ENCODE results near the gene CBX4.
"Not testable (repeated sequence)": the region's sequence is repeated elsewhere in the genome, so short reads cannot be mapped to it uniquely, and the experiment has no call there.

The CBX4 gene

DNA sequence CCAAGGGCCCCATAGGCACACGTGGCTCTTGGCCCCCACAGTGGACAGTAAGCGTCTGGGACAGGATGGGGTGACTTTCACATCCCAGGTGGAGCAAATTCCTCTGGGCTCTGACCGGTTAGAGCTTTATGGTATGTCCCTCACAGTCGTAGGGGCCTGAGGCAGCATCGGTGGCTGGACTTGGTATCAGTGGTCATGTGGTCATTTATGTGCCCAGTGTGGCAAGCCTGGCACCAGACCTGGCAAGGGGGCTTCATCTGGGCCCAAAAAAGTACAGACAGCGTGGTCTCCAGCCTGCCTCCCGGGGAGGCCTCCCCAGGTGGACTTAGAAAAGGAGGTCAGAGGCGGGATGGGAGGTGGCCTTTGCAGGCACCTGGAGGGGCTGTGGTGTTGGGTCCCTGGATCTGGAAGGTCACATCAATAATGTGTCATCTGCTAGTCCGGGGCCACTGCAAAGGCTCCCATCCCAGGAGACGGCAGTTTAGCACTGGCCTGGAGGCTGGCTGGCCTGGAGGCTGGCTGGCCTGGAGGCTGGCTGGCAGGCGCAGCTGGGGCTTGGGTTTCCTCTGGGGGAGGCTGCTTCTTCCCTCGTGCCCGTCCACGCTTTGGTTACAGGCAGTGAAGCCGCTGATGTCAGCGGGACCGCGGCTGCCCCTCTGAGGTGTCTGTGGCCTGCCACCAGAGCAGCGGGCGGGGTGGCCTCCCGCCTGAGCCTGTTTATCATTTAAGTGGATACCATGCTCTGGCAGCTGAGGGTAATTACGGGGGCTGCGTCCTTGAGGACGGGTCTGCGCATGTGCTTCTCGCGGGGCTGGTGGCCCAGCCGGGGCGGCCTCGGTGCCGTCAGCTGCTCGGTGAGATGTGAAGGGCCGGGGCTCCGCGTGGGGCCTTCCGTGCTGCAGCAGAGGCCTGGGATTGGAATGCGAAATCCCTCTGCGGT lies 20.7 kb upstream of the CBX4 start:
- Histone ChIP-seq H3K4me1 (ENCODE audit: insufficient read depth, insufficient read length) (peaks cover 36% of the 10 kb centered on the region), H3K36me3 (ENCODE audit: insufficient read depth, insufficient read length, low read length) (no peaks in the 10 kb centered on the region), H3K27me3 (ENCODE audit: insufficient read depth, insufficient read length) (no peaks in the 10 kb centered on the region), H3K9ac (ENCODE audit: insufficient read length, low read depth) (no peak overlapping the region), H3K4me3 (ENCODE audit: insufficient read length, low read depth) (no peak overlapping the region), H3K9me3 (ENCODE audit: insufficient read depth, low read length) (no peaks in the 10 kb centered on the region)
- no peak for DNase-seq (ENCODE audit: low read depth, low spot score)
- TF ChIP-seq YY1 (IDR thresholded peaks at IDR 0.05; ENCODE audit: insufficient read depth, insufficient read length) (no peak), ZNF274 (IDR thresholded peaks at IDR 0.05; ENCODE audit: low read depth, low read length) (no peak), SUZ12 (IDR thresholded peaks at IDR 0.05; ENCODE audit: extremely low read depth, insufficient read depth, insufficient read length) (no peak)

DNA sequence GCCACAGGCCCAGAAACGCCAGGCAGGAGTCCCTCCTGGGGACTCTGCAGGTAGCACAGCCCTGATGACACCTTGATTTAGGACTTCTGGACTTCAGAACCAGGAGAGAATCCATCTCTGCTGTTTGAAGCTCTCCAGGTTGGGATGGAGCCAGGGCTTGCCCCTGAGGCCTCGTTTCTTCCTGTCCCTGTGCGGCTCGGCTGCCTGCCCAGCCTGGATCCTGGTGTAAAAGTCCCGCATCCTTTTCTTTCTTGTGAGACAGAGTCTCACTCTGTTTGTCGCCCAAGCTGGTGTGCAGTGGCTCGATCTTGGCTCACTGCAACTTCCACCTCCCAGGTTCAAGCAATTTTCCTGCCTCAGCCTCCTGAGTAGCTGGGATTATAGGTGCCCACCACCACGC lies 17.9 kb upstream of the CBX4 start:
- Histone ChIP-seq H3K9ac (ENCODE audit: insufficient read length, low read depth) (no peak overlapping the region), H3K4me3 (ENCODE audit: insufficient read length, low read depth) (no peak overlapping the region), H3K27me3 (ENCODE audit: insufficient read depth, insufficient read length) (peaks cover 4% of the 10 kb centered on the region), H3K36me3 (ENCODE audit: insufficient read depth, insufficient read length, low read length) (no peaks in the 10 kb centered on the region), H3K9me3 (ENCODE audit: insufficient read depth, low read length) (no peaks in the 10 kb centered on the region), H3K4me1 (ENCODE audit: insufficient read depth, insufficient read length) (peaks cover 28% of the 10 kb centered on the region)
- DNase-seq (ENCODE audit: low read depth, low spot score): no peak
- TF ChIP-seq SUZ12 (IDR thresholded peaks at IDR 0.05; ENCODE audit: extremely low read depth, insufficient read depth, insufficient read length) (no peak), YY1 (IDR thresholded peaks at IDR 0.05; ENCODE audit: insufficient read depth, insufficient read length) (no peak), ZNF274 (IDR thresholded peaks at IDR 0.05; ENCODE audit: low read depth, low read length) (no peak)

DNA sequence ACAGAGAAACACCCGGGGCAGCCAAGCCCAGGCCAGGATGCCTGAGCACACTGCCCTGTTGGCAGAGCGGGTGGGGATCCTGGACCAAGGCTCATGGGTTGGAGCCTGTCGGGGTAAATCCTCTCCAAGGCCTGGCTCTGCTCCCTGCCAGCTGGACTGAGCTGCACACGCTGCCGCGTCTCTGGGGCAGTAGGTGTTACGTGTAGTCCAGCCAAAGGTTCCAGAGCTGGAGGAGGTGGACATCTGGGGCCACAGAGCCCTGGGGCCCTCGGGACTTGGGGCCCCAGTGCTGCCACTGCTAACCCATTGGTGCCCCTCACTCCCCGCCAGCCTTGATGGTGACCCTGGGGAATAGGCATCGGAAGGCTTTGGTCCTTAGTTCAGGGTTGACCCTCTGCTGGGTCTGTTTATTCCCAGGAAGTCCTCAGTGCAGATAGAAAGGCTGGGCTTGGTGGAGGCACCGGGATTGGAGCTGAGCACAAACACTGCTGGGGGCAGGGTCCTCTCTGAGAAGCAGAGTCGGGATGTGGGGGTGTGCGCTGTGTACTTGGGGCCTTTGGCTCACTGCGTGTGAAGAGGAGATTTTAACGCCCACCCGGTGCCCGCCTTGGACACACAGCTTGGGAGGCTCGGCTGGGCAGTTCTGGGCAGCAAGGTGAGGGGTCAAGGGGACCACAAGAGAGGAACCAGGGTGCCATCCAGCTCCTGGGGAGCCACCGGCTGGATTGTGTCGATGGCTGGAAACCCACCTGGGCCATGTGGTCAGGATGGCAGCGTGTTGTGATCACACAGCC lies 16.3 kb upstream of the CBX4 start:
- DNase-seq (ENCODE audit: low read depth, low spot score): no peak
- Histone ChIP-seq H3K27me3 (ENCODE audit: insufficient read depth, insufficient read length) (peaks cover 4% of the 10 kb centered on the region), H3K36me3 (ENCODE audit: insufficient read depth, insufficient read length, low read length) (no peaks in the 10 kb centered on the region), H3K4me3 (ENCODE audit: insufficient read length, low read depth) (no peak overlapping the region), H3K9ac (ENCODE audit: insufficient read length, low read depth) (no peak overlapping the region), H3K9me3 (ENCODE audit: insufficient read depth, low read length) (no peaks in the 10 kb centered on the region), H3K4me1 (ENCODE audit: insufficient read depth, insufficient read length) (peaks cover 20% of the 10 kb centered on the region)
- no peak for TF ChIP-seq SUZ12 (IDR thresholded peaks at IDR 0.05; ENCODE audit: extremely low read depth, insufficient read depth, insufficient read length)
- TF ChIP-seq ZNF274 (IDR thresholded peaks at IDR 0.05; ENCODE audit: low read depth, low read length): no peak
- no peak for TF ChIP-seq YY1 (IDR thresholded peaks at IDR 0.05; ENCODE audit: insufficient read depth, insufficient read length)

DNA sequence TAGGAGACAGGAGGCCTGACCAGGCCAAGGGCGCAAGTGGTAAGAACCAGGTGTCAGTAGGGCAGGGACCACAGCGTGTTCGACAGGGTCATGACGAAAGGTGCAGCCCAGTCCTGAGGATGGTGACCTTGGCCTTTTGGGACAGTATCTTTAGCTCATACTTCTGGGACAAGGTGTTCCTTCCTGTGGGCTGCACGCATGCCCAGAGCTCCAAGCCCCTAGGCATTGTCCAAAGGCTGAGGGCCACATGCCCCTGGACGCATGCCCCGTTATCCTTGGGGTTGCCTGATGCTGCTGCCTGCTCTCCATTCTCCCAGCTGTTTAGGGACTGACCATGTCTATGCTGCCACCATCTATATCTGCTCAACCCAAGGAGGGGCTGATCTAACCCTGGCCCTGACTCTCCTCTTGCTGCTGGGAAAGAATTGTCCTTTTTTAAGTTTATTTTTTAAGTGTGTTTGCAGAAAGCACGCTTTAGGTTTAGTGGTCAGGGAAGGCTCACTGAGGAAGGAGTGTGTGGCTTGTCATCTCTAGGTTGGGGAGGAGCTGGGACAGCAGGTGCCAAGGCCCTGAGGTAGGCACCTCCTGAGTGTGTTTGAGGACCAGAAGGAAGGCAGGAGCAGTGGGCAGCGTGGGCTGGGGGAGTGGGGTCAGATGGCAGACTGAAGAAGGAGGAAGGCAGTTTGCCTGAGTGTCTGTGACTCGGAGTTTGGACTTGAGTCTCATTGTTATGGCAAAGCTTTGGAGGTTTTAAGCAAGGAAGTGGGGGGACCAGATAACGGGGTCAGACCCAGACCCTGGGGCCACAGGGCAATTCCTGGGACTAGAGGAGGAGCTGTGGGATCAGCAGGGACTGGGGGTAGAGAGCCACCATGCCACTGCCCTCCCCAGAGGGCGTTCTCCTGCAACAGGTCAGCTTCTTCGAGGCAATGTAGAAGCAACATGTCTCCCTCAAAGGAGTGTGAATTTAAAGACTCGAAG lies 15.1 kb upstream of the CBX4 start:
- H3K4me3 ChIP-seq (ENCODE audit: insufficient read length, low read depth): no peak overlapping the region
- H3K9me3 ChIP-seq (ENCODE audit: insufficient read depth, low read length): no peaks in the 10 kb centered on the region
- TF ChIP-seq SUZ12 (IDR thresholded peaks at IDR 0.05; ENCODE audit: extremely low read depth, insufficient read depth, insufficient read length) (no peak), YY1 (IDR thresholded peaks at IDR 0.05; ENCODE audit: insufficient read depth, insufficient read length) (no peak), ZNF274 (IDR thresholded peaks at IDR 0.05; ENCODE audit: low read depth, low read length) (no peak)
- no peak for DNase-seq (ENCODE audit: low read depth, low spot score)
- H3K9ac ChIP-seq (ENCODE audit: insufficient read length, low read depth): no peak overlapping the region
- H3K36me3 ChIP-seq (ENCODE audit: insufficient read depth, insufficient read length, low read length): no peaks in the 10 kb centered on the region
- H3K4me1 ChIP-seq (ENCODE audit: insufficient read depth, insufficient read length): peaks cover 19% of the 10 kb centered on the region
- H3K27me3 ChIP-seq (ENCODE audit: insufficient read depth, insufficient read length): peaks cover 4% of the 10 kb centered on the region

- not testable (repeated sequence) for H3K9me3 ChIP-seq (ENCODE audit: insufficient read depth, low read length); DNase-seq (ENCODE audit: low read depth, low spot score); H3K36me3 ChIP-seq (ENCODE audit: insufficient read depth, insufficient read length, low read length); H3K9ac ChIP-seq (ENCODE audit: insufficient read length, low read depth); H3K4me3 ChIP-seq (ENCODE audit: insufficient read length, low read depth)
- peaks cover 19% of the 10 kb centered on the region for H3K4me1 ChIP-seq (ENCODE audit: insufficient read depth, insufficient read length)
- peaks cover 15% of the 10 kb centered on the region for H3K27me3 ChIP-seq (ENCODE audit: insufficient read depth, insufficient read length)
These were observed 13.9 kb upstream of the CBX4 start for GRCh38 chr17:79853168-79853567.

DNA sequence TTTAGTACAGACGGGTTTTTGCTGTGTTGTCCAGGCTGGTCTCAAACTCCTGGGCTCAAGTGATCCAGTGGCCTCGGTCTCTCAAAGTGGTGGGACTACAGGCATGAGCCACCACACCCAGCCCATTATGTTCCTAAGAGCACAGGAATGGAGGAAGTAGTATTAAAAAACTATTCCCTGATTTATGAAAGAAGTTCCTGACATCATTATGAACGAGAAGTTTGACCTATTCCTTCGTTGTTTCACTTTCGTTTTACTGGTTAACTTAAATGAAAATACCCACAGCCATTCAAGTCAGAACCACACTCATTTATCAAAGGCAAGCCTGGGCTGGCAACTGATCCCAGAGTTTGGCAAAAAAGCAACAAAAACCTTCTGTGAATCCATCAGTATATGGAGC lies 13.5 kb upstream of the CBX4 start:
- Histone ChIP-seq H3K9ac (ENCODE audit: insufficient read length, low read depth) (no peak overlapping the region), H3K27me3 (ENCODE audit: insufficient read depth, insufficient read length) (peaks cover 19% of the 10 kb centered on the region)

More for the DNA sequence above, 13.5 kb upstream of the CBX4 start:
- Histone ChIP-seq H3K4me1 (ENCODE audit: insufficient read depth, insufficient read length) (peaks cover 19% of the 10 kb centered on the region), H3K4me3 (ENCODE audit: insufficient read length, low read depth) (no peak overlapping the region), H3K36me3 (ENCODE audit: insufficient read depth, insufficient read length, low read length) (no peaks in the 10 kb centered on the region), H3K9me3 (ENCODE audit: insufficient read depth, low read length) (no peaks in the 10 kb centered on the region)
- DNase-seq (ENCODE audit: low read depth, low spot score): no peak
- no peak for TF ChIP-seq YY1 (IDR thresholded peaks at IDR 0.05; ENCODE audit: insufficient read depth, insufficient read length)
- no peak for TF ChIP-seq ZNF274 (IDR thresholded peaks at IDR 0.05; ENCODE audit: low read depth, low read length)
- TF ChIP-seq SUZ12 (IDR thresholded peaks at IDR 0.05; ENCODE audit: extremely low read depth, insufficient read depth, insufficient read length): no peak
